Measurements from ENCODE around the gene CRYGN. TPM values are rescaled to one million over a fixed set of nuclear protein-coding genes. Genes with fewer than 3 reads are reported as not detected.

CRYGN gene
- total and polyA plus RNA-seq, 2 of the 13 experiments (the other 11 are each of a cell fraction or from before 2014, with no cell fraction given): 0.11 TPM; not detected in 1

- H3K9me3 ChIP-seq (ENCODE audit: low read length): no peaks in the 10 kb centered on the region
- no peaks in the 10 kb centered on the region for H3K36me3 ChIP-seq (replicated peaks in 1 of 2; ENCODE audit: control insufficient read depth in 1 of 2, insufficient read depth in 2 of 2, low read length in 2 of 2)
- H3K27me3 ChIP-seq (ENCODE audit: control insufficient read depth in 1 of 2, insufficient read depth in 2 of 2, low read length in 2 of 2): peaks cover 19 to 80% of the 10 kb centered on the region in 2 experiments
- TF ChIP-seq ZBTB44 (CRISPR knock-in tag; IDR thresholded peaks at IDR 0.05) (no peak), ZNF569 (CRISPR knock-in tag; IDR thresholded peaks at IDR 0.05; ENCODE audit: borderline replicate concordance) (no peak), ZBTB26 (CRISPR knock-in tag; IDR thresholded peaks at IDR 0.05; ENCODE audit: borderline replicate concordance) (no peak), ZNF205 (CRISPR knock-in tag; IDR thresholded peaks at IDR 0.05) (no peak), GTF2F1 (IDR thresholded peaks at IDR 0.05; ENCODE audit: low read length) (no peak), SIX4 (CRISPR knock-in tag; IDR thresholded peaks at IDR 0.05) (no peak), HOXA7 (CRISPR knock-in tag; IDR thresholded peaks at IDR 0.05) (no peak), ZFAT (CRISPR knock-in tag; conservative IDR thresholded peaks at IDR 0.05) (no peak), NCOA2 (CRISPR knock-in tag; IDR thresholded peaks at IDR 0.05) (no peak), ZBTB33 (CRISPR knock-in tag; IDR thresholded peaks at IDR 0.05) (no peak), GZF1 (CRISPR knock-in tag; IDR thresholded peaks at IDR 0.05) (no peak), GPBP1L1 (CRISPR knock-in tag; IDR thresholded peaks at IDR 0.05) (no peak)
- TF ChIP-seq, protein P1, sequence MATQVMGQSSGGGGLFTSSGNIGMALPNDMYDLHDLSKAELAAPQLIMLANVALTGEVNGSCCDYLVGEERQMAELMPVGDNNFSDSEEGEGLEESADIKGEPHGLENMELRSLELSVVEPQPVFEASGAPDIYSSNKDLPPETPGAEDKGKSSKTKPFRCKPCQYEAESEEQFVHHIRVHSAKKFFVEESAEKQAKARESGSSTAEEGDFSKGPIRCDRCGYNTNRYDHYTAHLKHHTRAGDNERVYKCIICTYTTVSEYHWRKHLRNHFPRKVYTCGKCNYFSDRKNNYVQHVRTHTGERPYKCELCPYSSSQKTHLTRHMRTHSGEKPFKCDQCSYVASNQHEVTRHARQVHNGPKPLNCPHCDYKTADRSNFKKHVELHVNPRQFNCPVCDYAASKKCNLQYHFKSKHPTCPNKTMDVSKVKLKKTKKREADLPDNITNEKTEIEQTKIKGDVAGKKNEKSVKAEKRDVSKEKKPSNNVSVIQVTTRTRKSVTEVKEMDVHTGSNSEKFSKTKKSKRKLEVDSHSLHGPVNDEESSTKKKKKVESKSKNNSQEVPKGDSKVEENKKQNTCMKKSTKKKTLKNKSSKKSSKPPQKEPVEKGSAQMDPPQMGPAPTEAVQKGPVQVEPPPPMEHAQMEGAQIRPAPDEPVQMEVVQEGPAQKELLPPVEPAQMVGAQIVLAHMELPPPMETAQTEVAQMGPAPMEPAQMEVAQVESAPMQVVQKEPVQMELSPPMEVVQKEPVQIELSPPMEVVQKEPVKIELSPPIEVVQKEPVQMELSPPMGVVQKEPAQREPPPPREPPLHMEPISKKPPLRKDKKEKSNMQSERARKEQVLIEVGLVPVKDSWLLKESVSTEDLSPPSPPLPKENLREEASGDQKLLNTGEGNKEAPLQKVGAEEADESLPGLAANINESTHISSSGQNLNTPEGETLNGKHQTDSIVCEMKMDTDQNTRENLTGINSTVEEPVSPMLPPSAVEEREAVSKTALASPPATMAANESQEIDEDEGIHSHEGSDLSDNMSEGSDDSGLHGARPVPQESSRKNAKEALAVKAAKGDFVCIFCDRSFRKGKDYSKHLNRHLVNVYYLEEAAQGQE (IDR thresholded peaks at IDR 0.05; ENCODE audit: borderline replicate concordance in 1 of 2, low read depth in 1 of 2, low read length in 2 of 2): no peak
- no peak overlapping the region for H3K4me2 ChIP-seq (ENCODE audit: low read depth, low read length)
- FAIRE-seq: no peak
- H3K4me3 ChIP-seq (replicated peaks in 1 of 3; ENCODE audit: insufficient read depth in 1 of 3, low read depth in 2 of 3, low read length in 3 of 3): no peak overlapping the region
- ATAC-seq: no peak
- no peak for DNase-seq (ENCODE audit: low spot score)
- no peaks in the 10 kb centered on the region for H4K20me1 ChIP-seq (ENCODE audit: insufficient read depth, low read length)
- H3K27ac ChIP-seq (ENCODE audit: extremely low read length, insufficient read depth, low read length): no peak overlapping the region
- H3K9ac ChIP-seq (ENCODE audit: insufficient read depth, low read depth, low read length): no peak overlapping the region
- POLR2A ChIA-PET: no interaction called here
- in situ Hi-C loops (cut with HindIII; ENCODE audit: extremely low pct_ligation_motif_present, low pct_unique_long_range_greater_than_20kb): no loop called here
- H3K79me2 ChIP-seq (ENCODE audit: insufficient read depth, low read length): no peaks in the 10 kb centered on the region
- no peaks in the 10 kb centered on the region for H3K4me1 ChIP-seq (ENCODE audit: insufficient read depth, low read length)
- BruUV-seq (replicated peaks): no TSS peak
- intact Hi-C loops (cut with micrococcal nuclease; ENCODE audit: unreplicated experiment): no loop called here
- H2AFZ ChIP-seq (ENCODE audit: low read length): no peak overlapping the region
- CTCF ChIA-PET (ENCODE audit: low intra/inter-chr PET ratio, low total read pairs): no interaction called here
- WGBS (ENCODE audit: low lambda C conversion rate): 44% methylated on average over 9 of the region's 9 CpGs
These were observed 3.3 kb downstream of the CRYGN start for GRCh38 chr7:151436446-151437158.
